NCI-H1436 treated with DMSO at 0.1 percent for 48 hours (cell line): ENCODE results near the gene PPFIA3.
"Not testable (repeated sequence)": the region's sequence is repeated elsewhere in the genome, so short reads cannot be mapped to it uniquely, and the experiment has no call there.

Experiments
- DNase-seq: peaks from one replicate; lab custom pipeline; 2025; lab: John Stamatoyannopoulos, UW

PPFIA3 gene

DNA sequence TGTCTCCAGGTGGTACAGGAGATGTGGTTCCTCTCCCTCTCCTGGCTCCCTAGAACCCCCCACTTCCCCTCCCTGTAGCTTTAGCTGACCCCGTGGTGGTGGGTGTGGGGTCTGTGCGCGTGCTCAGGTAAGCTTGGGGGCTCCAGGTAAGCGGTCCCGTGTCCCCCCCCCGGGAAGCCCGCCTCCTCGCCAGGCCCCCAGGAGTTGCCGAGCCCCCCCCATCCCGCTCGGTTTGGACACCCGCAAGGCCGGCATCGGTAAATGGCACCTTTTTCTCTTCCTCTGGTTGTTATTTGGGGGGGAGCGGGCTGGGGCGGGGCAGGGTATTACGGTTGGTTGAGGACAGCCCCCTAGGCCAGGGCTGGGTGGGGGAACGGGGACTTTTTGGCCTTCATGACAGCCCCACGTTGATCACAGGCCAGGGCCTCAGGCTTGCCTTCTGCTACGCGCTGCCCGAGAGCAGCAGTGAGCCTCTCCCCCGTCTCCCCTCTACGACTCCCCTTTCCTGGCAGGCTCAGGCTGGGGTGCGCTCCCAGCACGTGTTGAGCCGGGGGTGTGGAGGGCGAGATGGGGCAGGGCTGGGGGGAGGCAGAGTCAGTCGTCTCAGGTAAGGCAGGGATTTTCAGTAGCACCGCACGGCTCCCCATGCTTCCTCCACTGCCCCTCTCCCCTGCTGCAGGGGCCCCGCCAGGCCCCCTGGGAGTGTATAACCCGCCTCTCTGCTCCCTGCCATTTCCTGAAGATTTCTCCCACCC is 15.8 kb upstream of the PPFIA3 start:
- no peak for DNase-seq

DNA sequence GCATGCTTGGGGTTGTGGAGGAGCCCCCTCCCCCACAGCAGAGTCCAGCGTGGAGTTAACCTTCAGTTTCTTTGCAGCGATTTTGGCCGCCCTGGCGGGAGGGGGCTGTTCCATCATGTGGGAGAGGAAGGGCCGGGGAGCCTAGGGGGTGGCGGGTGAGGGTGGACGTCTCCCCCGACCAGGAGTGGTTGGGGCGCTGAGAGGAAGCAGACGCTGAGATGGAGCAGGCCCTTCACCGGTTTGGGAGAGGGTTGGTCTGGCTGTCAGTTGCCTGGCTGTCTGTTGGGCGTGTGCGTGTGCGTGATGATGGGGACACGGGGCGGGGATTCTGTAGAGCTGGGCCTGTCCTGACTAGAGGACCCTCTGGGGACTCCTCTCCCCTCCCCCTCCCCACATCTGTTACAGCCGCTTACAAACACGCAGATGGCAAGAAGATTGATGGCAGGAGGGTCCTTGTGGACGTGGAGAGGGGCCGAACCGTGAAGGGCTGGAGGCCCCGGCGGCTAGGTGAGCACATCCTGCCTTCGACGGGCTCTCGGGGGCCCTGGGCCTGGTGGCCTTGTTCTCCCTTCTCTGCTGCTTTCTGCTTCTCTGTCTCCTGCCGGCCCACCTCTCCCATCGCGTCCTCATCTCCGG is 15.0 kb upstream of the PPFIA3 start:
- DNase-seq: no peak

DNA sequence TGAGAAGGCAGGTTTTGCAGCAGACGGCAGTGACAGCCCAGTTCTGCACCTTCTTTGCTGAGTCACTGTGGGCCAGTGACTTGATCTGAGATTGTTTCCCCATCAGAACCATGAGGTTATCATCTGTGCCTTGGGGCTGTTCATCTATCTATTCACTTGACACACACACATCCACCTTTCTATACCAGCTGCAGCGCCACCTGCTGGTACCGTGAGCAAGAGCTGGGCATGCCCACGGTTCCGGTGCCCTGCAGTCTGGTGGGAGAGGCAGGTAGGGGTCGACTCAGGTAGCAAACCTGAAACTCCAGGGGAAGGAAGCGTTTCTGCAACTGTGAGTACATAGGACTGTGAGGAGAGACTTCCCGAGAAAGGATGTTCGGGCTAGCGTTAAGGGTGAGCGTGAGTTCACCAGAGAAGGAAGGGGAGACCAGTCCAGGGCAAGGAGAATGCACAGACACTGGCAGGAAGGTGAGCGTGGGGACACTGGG is 12.7 kb upstream of the PPFIA3 start:
- no peak for DNase-seq

DNA sequence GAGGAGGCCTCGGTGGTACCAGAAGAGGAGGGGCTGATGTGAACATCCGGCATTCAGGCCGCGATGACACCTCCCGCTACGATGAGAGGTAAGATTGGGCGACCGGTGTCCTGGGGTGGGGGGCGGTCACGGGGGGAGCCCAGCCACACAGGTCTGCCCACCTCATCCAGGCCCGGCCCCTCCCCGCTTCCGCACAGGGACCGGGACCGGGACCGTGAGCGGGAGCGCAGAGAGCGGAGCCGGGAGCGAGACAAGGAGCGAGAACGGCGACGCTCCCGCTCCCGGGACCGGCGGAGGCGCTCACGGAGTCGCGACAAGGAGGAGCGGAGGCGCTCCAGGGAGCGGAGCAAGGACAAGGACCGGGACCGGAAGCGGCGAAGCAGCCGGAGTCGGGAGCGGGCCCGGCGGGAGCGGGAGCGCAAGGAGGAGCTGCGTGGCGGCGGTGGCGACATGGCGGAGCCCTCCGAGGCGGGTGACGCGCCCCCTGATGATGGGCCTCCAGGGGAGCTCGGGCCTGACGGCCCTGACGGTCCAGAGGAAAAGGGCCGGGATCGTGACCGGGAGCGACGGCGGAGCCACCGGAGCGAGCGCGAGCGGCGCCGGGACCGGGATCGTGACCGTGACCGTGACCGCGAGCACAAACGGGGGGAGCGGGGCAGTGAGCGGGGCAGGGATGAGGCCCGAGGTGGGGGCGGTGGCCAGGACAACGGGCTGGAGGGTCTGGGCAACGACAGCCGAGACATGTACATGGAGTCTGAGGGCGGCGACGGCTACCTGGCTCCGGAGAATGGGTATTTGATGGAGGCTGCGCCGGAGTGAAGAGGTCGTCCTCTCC is 11.5 kb upstream of the PPFIA3 start:
- DNase-seq: no peak

DNA sequence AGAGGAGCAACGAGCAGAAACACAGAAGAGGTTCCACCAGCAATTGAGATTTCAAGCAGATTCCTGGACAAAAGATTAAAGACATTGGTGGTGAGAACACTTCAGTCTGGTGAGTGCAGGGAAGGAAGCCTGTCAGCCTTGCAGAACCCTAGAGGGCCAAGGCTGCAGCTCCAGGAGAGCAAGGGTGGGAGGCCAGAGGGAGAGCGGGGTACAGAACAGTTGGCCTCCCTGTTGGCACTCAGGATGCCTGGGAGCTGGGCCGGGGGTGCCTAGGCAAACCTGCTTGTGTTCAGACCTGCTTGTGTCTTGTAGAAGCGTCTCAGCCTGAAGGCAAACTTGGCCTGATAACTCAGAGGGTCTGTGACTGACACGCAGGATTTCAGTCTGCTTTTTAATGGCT is 10.3 kb upstream of the PPFIA3 start:
- DNase-seq: no peak

DNA sequence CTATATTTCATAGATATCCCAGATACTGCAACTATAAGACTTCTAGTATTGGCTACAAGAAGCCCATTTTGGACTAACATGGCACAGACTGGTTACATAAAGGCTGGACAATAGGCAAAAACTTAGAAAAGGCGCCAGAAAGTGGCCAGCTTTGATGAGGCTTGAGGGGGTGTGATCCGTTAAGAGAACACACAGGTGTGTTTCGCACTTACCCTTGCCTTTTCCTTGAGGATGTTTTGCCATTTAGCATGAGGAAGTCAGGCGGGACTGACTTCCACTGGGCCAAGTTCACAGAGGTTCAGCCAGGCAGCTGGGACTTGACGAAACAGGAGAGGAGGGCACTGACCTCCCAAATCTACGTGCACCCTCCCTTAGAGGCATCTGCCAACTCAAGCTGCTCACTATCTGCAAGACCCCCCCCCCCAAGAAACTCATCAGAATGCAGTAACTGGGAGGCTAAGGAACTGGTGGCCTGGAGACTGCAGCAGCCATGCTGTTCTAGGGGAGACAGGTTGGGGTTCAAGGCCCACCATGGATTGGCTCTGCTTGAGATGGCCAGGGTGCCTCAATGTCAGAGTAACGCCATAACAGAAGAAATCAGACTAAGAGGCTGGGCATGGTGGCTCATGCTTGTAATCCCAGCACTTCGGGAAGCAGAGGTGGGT is 9.6 kb upstream of the PPFIA3 start:
- DNase-seq: no peak

DNA sequence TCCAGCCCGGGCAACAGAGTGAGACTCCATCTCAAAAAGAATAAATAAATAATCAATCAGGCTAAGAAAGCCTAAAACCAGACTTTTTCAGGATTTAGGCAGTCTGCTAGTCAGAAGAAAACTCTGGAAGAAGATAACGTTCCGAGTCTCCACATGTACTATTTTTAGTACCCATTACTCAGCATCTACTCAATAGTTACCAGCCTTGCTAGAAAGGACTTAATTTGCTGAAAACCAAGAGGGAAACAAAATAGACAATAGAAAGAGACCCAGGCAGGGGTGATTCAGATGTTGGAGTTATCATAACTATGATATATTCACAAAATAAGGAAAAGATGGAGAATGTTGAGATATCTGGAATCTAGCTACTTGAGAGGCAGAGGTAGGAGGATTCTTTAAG is 8.8 kb upstream of the PPFIA3 start:
- no peak for DNase-seq

DNA sequence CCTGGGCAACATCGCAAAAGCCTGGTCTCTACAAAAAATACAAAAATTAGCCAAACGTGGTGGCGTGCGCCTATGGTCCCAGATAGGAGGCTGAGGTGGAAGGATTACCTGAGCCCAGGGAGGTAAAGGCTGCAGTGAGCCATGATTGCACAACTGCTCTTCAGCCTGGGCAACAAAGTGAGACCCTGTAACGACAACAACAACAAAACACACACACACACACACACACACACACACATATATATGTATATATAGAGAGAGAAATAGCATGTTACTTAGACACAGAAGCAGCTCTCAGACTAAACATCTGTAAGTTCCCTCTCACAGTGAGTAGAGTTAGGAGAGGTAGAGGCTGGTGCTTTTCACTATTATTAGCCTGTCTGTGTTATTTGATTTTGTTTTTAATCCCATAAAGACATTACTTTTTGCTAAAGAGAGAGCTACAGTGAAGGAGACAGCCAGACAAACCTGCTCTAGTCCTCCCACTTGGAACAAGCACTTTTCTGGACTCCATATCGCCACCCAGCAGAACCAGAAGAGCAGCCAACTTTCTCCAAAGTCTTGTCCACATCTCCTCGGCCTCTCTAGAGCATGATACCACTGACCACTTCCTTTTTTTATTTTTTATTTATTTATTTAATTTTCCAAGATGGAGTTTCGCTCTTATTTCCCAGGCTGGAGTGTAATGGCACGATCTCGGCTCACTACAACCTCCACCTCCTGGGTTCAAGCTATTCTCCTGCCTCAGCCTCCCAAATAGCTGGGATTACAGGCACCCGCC is 7.9 kb upstream of the PPFIA3 start:
- no peak for DNase-seq

DNA sequence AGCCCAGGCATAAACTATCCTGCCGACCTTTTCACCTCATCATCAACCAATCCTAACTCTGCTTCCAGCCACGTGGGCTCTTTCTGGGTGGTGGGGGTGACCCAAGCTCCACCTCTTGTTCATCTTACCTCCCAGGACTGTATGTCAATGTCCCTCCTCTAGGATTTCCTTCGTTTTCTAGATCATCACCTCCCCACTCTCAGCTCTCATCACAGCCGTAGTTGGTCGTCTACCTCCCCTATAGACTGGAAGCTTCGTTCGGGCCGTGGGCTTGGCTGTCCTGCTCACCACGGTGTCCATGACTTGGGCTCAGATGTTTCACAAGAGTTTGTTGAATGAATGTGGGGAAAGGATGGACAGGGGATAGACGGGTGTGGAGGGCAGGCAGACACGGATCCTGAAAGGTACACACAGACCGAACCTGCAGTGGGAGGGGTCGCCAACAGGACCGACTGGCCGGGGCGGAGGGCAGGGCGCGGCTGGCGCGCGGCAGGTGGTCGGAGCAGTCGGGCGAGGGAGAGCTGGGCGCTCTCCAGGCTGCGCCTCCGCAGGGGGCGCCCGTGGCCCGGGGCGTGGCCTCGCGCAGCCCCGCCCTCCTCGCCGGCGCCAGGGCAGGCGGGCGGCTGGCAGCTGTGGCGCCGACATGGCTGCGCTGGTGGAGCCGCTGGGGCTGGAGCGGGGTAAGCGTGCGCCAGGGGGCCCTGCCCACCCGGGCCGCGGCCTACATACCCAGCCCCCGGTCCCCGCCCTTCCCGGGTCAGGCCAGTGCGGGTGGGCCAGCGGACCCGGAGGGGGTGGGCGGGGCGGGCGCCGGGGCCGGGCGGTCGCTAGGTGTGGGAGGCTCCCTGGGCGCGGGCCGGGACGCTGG is 5.3 kb upstream of the PPFIA3 start, which contains the start of gene LIN7B:
LIN7B (plus strand) TSS at position 609 of the 868 bp plus-strand sequence; CDS start at position 644, 35 bp downstream.
- no peak for DNase-seq

DNA sequence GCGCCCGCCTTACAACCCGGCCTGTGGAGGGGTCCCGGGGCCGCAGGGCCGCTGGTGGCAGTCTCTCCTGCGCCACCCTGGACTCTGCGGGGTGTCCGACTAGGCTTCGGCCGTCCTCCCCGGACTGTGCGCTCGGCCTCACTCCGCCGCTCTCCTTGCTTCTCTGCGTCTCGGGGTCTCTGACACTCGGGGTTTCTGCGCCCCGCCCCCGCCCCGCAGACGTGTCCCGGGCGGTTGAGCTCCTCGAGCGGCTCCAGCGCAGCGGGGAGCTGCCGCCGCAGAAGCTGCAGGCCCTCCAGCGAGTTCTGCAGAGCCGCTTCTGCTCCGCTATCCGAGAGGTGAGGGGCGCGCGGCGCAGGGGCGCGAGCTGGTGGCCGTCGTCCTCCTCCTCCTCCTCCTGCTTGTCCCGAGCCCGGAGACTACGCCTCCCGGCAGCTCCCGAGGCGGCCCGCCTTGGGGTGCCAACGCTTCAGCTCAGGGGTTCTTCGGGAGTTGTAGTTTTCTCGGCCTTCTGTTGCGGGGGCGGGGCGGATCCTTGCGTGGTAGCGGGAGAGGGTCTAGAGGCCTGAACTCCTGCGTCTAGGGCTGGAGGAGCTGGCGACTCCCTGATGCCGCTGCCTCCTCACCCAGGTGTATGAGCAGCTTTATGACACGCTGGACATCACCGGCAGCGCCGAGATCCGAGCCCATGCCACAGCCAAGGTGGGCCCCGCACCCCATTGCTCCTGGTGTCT is 4.5 kb upstream of the PPFIA3 start:
- DNase-seq: no peak

DNA sequence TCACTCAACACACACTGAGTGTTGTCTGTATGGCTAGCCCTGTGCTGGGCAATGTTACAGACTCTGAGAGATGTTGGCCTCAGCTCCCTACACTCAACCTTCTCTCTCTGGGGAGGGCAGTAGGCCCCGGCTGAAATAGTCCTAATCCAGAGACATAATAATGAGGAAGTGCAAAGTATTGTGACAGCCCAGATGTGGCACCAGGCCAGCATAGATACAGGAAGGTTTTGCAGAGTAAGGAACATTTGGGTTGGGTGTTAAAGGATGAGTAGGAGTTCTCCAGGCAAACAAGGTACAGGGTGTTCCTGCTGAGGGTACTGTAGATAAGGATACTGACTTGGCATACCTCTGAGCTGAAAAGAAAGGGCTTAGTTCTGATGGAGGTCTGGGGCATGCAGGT is 2.8 kb upstream of the PPFIA3 start:
- no peak for DNase-seq

DNA sequence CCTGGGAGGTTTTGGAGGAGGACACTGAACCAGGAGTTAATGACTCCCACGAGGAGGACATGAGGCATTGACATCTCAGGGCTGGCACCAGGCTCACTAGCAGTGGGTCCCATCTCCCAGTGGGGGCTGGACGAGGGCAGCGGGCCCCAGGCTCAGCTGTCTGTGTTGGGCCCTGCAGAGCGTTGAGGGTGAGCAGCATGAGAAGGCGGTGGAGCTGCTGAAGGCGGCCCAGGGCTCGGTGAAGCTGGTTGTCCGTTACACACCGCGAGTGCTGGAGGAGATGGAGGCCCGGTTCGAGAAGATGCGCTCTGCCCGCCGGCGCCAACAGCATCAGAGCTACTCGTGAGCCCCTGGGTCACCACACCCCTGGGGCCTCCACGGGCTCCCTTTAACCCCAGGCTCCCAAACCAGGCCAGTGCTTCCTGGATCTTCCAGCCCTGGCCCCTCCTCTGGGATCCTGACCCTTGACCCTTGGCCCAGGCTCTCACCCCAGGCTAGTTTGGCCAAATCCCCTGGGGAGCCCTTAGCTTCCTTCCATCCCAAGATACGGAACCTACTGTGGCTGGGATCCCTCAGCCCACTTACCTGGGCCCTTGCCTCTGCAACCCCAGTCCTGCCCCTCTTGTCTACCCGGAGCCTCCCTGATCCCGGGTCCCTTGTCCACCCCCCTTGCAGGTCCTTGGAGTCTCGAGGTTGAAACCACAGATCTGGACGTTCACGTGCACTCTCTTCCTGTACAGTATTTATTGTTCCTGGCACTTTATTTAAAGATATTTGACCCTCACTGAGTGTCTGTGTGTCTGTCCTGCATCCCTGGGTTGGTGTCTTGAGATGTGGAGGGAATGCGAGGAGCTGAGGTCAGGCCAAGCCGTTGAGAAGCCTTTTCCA is 1.4 kb upstream of the PPFIA3 start:
- DNase-seq: no peak

DNA sequence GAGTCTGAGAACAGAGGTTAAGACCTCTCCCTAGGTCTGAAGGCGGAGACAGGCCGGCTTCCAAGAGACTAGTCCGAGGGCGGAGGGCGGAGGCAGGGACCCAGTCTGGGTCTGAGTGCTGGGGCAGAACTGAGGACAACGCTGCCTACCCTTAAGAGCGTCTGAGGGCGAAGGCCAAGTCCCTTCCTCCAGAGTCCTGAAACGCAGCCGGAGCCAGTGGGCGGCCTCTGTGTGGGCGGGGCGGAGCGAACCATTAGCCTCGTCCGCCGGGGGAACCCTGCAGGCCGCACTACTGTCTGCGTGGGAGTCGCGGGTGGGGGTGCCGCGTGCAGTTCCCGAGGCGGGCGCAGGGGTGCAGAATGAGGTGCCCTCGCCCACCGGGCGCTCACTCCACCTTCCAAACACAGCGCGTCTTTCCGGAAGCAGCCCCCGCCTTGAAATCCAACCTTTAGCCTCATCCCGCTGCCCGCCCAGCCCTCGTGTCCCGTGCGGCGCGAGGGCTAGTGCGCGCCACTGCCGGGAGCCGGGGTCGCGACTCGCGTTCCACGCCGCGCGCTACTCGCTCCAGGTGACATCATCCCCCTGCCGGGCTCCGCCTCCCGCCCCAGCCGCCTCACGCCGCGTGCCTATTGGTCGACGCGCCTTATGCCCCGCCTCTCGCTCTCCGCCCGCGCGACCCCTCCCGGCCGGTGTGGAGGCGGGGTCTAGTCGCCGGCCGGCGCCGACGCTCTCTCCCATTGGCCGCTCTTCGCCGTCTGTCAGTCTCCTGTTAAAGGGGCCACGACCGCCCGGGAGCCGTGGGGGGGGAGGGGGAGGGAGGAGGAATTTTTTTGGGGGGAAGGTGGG is 556 bp upstream of the PPFIA3 start, which contains the start of gene C19orf73:
C19orf73 (minus strand) TSS at position 579 of the 846 bp plus-strand sequence; CDS start at position 458, 121 bp downstream.
- DNase-seq: no peak

DNA sequence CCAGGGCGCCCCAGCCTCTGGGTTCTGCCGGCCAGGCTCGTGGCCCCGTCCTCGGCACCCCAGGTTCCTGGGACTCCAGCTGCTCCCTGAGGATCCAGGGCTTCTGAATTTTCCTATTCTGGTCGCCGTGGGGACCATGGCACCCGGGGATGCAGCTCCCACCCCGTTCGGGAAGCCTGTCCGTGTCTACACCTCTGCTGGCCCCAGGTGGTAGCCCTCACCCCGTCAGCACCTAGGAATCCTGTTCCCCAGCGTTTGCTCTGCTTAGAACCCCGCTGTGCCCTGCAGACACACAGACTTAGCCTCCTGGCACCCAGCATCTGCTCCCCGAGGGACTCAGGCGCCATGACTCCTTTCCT is 960 bp downstream of the PPFIA3 start:
- no peak for DNase-seq

DNA sequence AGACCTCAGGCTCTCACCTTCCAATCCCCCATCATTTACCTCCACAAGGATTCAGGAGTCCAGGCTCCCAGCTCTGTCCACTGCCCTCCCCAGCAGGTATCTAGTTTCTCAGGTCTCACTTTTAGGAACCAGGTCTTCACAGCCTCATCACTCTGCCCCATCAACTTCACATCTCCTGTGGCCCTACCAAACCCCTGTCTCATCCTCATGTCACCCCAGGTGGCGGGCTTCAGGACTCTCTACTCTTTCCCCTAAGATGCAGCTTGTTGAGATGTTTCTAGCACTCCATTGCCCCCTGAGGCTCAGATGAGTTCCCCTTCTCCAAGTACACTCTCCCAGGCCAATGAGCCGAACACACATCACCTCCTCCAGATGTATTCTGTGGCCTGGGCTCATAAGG is 1.5 kb downstream of the PPFIA3 start:
- DNase-seq: no peak

DNA sequence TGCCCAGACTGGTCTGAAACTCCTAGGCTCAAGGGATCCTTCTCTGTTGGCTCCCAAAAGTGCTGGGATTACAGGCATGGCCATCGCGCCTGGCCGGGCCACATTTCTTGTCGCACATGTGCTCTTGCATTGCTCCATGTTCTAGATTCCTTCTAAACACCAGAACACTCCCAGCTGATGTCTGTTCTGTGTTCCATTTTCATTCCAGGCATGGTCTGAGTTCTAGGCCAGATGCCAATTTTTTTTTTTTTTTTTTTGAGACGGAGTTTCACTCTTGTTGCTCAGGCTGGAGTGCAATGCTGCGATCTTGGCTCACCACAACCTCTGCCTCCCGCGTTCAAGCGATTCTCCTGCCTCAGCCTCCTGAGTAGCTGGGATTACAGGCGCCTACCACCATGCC is 2.5 kb downstream of the PPFIA3 start:
- DNase-seq: not testable (repeated sequence)

DNA sequence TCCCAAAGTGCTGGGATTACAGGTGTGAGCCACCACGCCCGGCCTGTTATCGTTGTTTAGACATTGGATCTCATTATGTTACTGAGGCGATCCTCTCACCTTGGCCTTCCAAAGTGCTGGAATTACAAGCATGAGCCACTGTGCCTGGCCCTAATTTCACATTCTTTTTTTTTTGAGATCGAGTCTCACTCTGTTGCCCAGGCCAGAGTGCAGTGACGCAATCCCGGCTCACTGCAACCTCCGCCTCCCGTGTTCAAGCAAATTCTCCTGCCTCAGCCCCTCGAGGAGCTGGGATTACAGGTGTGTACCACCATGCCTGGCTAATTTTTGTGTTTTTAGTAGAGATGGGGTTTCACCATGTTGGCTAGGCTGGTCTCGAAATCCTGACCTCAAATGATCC is 3.9 kb downstream of the PPFIA3 start:
- not testable (repeated sequence) for DNase-seq
